HCEC 1CT (cell line): ENCODE measurements around the gene NDUFB2.

Source experiments
- DNase-seq: peaks from one replicate; pipeline ENCODE4 v3.0.0-alpha.2; 2017

NDUFB2 gene

GRCh38 chr7:140745266-140746058 lies 49.0 kb downstream of the NDUFB2 start:
- no peak for DNase-seq

- no peak for DNase-seq
Measured at GRCh38 chr7:140746751-140747150, 50.2 kb downstream of the NDUFB2 start.

- DNase-seq = no peak
Measured at GRCh38 chr7:140752533-140752932, 56.0 kb downstream of the NDUFB2 start.

GRCh38 chr7:140754506-140754905 lies 58.0 kb downstream of the NDUFB2 start:
- no peak for DNase-seq
